Measurements from ENCODE around the gene SLC8A2. TPM values are rescaled to one million over a fixed set of nuclear protein-coding genes. Genes with fewer than 3 reads are reported as not detected.
"Not testable (repeated sequence)": the region's sequence is repeated elsewhere in the genome, so short reads cannot be mapped to it uniquely, and the experiment has no call there.

The SLC8A2 gene
- total and polyA plus RNA-seq, 2 donors (not counting 1 experiment from before 2014, with no cell fraction given), result 0.07 TPM; not detected in 1

DNA sequence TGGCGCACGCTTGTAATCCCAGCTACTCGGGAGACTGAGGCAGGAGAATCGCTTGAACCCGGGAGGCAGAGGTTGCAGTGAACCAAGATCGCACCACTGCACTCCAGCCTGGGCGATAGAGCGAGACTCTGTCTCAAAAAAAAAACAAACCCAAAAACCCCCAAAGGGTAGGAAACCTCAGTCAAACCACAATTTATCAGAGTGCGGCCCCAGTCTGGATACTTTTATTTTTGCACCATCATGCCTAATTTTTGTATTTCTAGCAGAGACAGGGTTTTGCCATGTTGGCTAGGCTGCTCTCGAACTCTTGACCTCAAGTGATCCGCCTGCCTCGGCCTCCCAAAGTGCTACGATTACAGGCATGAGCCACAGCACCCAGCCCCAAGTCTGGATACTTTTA lies 14.5 kb upstream of the SLC8A2 start:
- H2AFZ ChIP-seq (ENCODE audit: insufficient read depth, low read depth, low read length, poor library complexity, severe bottlenecking); H3K9me3 Mint-ChIP-seq (ENCODE audit: insufficient read depth); H3K27me3 Mint-ChIP-seq; POLR2A ChIA-PET; DNase-seq; H3K27ac ChIP-seq (ENCODE audit: low read length in 2 of 2); H3K79me2 ChIP-seq (ENCODE audit: control insufficient read depth, insufficient read depth, low read length); H4K20me1 ChIP-seq (ENCODE audit: control insufficient read depth, insufficient read depth, low read length, poor library complexity, severe bottlenecking); H3K36me3 ChIP-seq (replicated peaks in 1 of 2; ENCODE audit: control extremely low read depth in 1 of 2, control insufficient read depth in 1 of 2, extremely low read depth in 1 of 2, insufficient read depth in 2 of 2, low read length in 1 of 2); H3K9ac ChIP-seq (ENCODE audit: low read length); H3K4me3 ChIP-seq (ENCODE audit: control extremely low read depth in 1 of 5, extremely low read depth in 1 of 5, insufficient read depth in 1 of 5, low read depth in 2 of 5, low read length in 4 of 5); H3K4me3 Mint-ChIP-seq; H3K9me3 ChIP-seq (ENCODE audit: control extremely low read depth in 1 of 3, control insufficient read depth in 2 of 3, insufficient read depth in 1 of 3, low read length in 2 of 3); H3K4me2 ChIP-seq (replicated peaks; ENCODE audit: low read depth, low read length, poor library complexity, severe bottlenecking); ATAC-seq (ENCODE audit: low read depth); H3K27me3 ChIP-seq (replicated peaks in 1 of 4; ENCODE audit: control extremely low read depth in 1 of 4, control insufficient read depth in 3 of 4, insufficient read depth in 4 of 4, low read length in 3 of 4): not testable (repeated sequence)
- intact Hi-C loops (cut with micrococcal nuclease), result loop anchor here (10.0 kb wide), 1 partner anchor 119 kb away; the partner anchor contains the start of gene BICRA
- CTCF ChIA-PET, result interaction anchor here (3.4 kb wide), 1 partner anchor 29 kb away, joined by 22 read pairs; the partner anchor contains the start of gene NAPA
- H3K4me1 ChIP-seq (ENCODE audit: control insufficient read depth in 2 of 2, insufficient read depth in 2 of 2, low read length in 2 of 2), result peaks cover 33 to 44% of the 10 kb centered on the region in 2 donors
- peak overlapping the region; percentile 26 for H3K27ac Mint-ChIP-seq
- peaks cover 39% of the 10 kb centered on the region for H3K4me1 Mint-ChIP-seq
- WGBS (ENCODE audit: insufficient coverage), result 38% methylated on average over 6 of the region's 13 CpGs

DNA sequence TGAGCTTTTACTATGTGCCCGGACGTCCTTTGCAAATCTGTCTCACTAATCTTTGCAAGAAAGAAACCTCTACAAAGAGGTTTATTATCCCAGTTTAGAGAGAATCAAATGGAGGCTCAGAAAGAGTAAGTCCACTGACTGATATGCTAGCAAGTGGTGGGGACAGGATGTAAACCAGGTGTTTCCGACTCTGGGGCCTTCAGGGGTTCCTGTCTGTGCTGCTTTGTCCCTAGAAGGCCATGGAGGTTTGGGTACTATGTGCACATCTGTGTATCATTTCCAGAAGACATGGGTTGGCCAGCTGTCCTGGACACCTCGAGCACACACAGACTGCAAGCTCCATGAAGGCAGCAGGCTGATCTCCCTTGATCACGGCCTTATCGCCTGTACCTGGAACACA lies 13.5 kb upstream of the SLC8A2 start:
- peak overlapping the region; percentile 96 for H3K4me3 Mint-ChIP-seq
- TF ChIP-seq, protein P1, sequence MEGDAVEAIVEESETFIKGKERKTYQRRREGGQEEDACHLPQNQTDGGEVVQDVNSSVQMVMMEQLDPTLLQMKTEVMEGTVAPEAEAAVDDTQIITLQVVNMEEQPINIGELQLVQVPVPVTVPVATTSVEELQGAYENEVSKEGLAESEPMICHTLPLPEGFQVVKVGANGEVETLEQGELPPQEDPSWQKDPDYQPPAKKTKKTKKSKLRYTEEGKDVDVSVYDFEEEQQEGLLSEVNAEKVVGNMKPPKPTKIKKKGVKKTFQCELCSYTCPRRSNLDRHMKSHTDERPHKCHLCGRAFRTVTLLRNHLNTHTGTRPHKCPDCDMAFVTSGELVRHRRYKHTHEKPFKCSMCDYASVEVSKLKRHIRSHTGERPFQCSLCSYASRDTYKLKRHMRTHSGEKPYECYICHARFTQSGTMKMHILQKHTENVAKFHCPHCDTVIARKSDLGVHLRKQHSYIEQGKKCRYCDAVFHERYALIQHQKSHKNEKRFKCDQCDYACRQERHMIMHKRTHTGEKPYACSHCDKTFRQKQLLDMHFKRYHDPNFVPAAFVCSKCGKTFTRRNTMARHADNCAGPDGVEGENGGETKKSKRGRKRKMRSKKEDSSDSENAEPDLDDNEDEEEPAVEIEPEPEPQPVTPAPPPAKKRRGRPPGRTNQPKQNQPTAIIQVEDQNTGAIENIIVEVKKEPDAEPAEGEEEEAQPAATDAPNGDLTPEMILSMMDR (IDR thresholded peaks at IDR 0.05), result no peak
- no peak for TF ChIP-seq EZH2 (IDR thresholded peaks at IDR 0.05; ENCODE audit: borderline replicate concordance, insufficient read depth, low read depth, low read length, poor library complexity, severe bottlenecking)
- peak overlapping the region in 2 of 5 experiments; percentile 81 to 83 for H3K4me3 ChIP-seq (ENCODE audit: control extremely low read depth in 1 of 5, extremely low read depth in 1 of 5, insufficient read depth in 1 of 5, low read depth in 2 of 5, low read length in 4 of 5)
- CTCF ChIA-PET, result interaction anchor here (0.7 to 3.4 kb wide), 4 partner anchors 10 to 136 kb away, joined by 3 to 22 read pairs (median 6); partner anchors contain the start of genes DHX34 and NAPA
- H3K4me1 ChIP-seq (ENCODE audit: control insufficient read depth in 2 of 2, insufficient read depth in 2 of 2, low read length in 2 of 2), result peaks cover 33 to 44% of the 10 kb centered on the region in 2 donors
- peak overlapping the region; percentile 8 for H2AFZ ChIP-seq (ENCODE audit: insufficient read depth, low read depth, low read length, poor library complexity, severe bottlenecking)
- H3K4me2 ChIP-seq (replicated peaks; ENCODE audit: low read depth, low read length, poor library complexity, severe bottlenecking), result peak overlapping the region; percentile 78
- peaks cover 41% of the 10 kb centered on the region for H3K4me1 Mint-ChIP-seq
- H3K27me3 ChIP-seq (replicated peaks in 1 of 4; ENCODE audit: control extremely low read depth in 1 of 4, control insufficient read depth in 3 of 4, insufficient read depth in 4 of 4, low read length in 3 of 4), result no peaks in the 10 kb centered on the region
- POLR2A ChIA-PET, result no interaction called here
- H3K27me3 Mint-ChIP-seq, result no peaks in the 10 kb centered on the region
- peak overlapping the region in 1 of 2 donors; percentile 86 for H3K27ac ChIP-seq (ENCODE audit: low read length in 2 of 2)
- DNase-seq (no peak), ATAC-seq (ENCODE audit: low read depth) (no peak)
- 67% methylated on average over 4 of the region's 6 CpGs for WGBS (ENCODE audit: insufficient coverage)
- H3K9ac ChIP-seq (ENCODE audit: low read length), result peak overlapping the region; percentile 72
- H3K9me3 ChIP-seq (ENCODE audit: control extremely low read depth in 1 of 3, control insufficient read depth in 2 of 3, insufficient read depth in 1 of 3, low read length in 2 of 3), result no peaks in the 10 kb centered on the region
- H4K20me1 ChIP-seq (ENCODE audit: control insufficient read depth, insufficient read depth, low read length, poor library complexity, severe bottlenecking), result no peaks in the 10 kb centered on the region
- peaks cover 2% of the 10 kb centered on the region for H3K79me2 ChIP-seq (ENCODE audit: control insufficient read depth, insufficient read depth, low read length)
- H3K9me3 Mint-ChIP-seq (ENCODE audit: insufficient read depth), result no peaks in the 10 kb centered on the region
- intact Hi-C loops (cut with micrococcal nuclease), result loop anchor here (10.0 kb wide), 1 partner anchor 120 kb away; the partner anchor contains the start of gene BICRA
- peak overlapping the region; percentile 73 for H3K27ac Mint-ChIP-seq
- no peaks in the 10 kb centered on the region for H3K36me3 ChIP-seq (replicated peaks in 1 of 2; ENCODE audit: control extremely low read depth in 1 of 2, control insufficient read depth in 1 of 2, extremely low read depth in 1 of 2, insufficient read depth in 2 of 2, low read length in 1 of 2)
